IPS-11a (cell line): ENCODE data around the gene RAB11FIP4.
"Not testable (repeated sequence)": the region's sequence is repeated elsewhere in the genome, so short reads cannot be mapped to it uniquely, and the experiment has no call there.

Experiments used
- H3K4me3 ChIP-seq: one replicate; pipeline ENCODE4 v1.5.1; 2013; ENCODE audit warnings: low read depth, low read length, control low read depth

RAB11FIP4 gene, protein sequence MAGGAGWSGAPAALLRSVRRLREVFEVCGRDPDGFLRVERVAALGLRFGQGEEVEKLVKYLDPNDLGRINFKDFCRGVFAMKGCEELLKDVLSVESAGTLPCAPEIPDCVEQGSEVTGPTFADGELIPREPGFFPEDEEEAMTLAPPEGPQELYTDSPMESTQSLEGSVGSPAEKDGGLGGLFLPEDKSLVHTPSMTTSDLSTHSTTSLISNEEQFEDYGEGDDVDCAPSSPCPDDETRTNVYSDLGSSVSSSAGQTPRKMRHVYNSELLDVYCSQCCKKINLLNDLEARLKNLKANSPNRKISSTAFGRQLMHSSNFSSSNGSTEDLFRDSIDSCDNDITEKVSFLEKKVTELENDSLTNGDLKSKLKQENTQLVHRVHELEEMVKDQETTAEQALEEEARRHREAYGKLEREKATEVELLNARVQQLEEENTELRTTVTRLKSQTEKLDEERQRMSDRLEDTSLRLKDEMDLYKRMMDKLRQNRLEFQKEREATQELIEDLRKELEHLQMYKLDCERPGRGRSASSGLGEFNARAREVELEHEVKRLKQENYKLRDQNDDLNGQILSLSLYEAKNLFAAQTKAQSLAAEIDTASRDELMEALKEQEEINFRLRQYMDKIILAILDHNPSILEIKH

DNA sequence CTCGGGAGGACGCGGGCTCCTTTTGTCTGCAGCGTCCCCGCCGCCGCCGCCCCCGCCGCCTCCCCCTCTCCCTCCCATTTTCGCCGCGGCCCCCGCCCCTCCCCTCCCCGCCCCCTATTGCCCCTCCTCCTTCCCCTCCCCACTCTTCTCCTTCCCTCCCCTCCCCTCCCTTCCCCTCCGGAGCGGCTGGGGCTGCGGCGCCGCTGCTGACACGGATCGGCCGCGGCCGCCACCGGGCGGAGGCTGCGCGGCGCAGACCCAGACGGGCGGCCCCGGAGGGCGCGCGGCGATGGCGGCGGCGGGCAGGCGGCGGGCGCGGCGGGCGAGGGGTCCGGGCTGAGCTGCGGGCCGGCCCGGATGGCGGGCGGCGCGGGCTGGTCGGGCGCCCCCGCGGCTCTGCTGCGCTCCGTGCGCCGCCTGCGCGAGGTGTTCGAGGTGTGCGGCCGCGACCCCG is at the start of gene RAB11FIP4:
Gene RAB11FIP4 (plus strand): TSS at position 180 of the 454 bp plus-strand sequence. CDS start 178 bp downstream, at position 358.
- H3K4me3 ChIP-seq = peak within 1 kb of the TSS; percentile 45

DNA sequence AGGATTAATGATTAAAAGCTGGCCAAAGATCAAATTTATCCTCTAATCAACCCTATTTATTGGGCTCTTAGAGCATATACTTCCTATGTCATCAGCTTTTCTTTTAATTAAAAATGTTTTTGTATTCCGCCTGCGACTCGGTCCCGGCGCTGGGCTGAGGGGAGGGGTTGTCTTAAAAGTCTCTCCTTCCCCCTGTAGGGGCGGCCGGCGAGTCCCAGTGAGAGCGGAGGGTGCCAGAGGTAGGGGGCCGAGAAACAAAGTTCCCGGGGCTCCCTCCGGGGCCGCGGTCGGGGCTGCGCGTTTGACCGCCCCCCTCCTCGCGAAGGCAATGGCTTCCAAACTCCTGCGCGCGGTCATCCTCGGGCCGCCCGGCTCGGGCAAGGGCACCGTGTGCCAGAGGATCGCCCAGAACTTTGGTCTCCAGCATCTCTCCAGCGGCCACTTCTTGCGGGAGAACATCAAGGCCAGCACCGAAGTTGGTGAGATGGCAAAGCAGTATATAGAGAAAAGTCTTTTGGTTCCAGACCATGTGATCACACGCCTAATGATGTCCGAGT is 46.2 kb upstream of the RAB11FIP4 start:
- H3K4me3 ChIP-seq = not testable (repeated sequence)

DNA sequence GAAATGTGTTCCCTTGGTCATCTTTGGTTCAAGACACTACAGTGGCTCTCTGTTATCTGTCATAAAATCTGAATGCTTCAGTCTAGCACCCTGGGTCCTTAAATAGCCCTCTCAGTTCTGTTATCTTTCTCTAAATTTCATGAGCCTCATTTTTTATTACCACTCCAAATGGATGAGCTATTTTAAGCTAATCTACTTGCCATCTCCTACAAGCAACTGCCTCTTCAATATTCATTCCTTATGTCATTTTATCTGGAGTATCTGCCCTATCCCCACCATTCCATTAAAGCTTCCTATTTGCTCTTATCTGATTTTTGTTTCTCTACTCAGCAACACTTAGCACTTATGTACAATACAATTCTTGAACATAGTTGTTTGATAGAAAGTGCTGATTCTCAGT is 42.0 kb upstream of the RAB11FIP4 start:
- H3K4me3 ChIP-seq = no peak overlapping the region

DNA sequence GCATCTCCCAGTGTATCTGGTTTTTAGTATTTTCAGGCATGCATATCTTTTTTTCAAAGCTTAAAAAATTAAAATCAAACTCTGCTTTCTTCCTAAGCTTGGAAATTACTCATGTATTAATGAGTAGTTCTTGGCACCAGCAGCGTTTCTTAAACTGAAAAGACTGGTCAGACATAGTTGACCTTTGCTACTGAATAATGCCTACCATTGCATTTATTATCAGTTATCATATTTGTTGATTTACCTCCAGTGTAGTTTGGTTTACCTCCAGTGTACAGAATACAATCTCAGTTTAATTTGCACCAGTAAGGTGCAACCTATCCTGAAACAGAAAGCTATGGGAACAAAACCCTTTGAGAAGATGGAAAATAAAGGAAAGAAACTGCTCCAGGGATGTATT is 35.5 kb upstream of the RAB11FIP4 start:
- no peak overlapping the region for H3K4me3 ChIP-seq

DNA sequence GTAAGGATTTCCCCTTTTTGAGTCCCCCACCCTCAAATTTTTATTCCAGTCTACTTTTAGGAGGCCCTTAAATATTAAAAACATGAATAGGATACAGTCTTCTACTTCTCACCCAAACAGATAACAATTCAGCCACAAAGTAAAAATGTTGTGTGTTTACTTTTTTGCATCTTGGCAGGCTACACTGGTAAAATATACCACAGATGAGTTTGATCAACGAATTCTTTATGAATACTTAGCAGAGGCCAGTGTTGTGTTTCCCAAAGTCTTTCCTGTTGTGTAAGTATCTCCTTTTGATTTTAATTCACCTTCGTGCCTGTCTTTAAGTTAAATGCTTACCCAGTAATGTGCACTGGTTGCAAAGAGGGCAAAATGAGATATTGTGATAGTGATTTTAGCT is 34.4 kb upstream of the RAB11FIP4 start:
- H3K4me3 ChIP-seq = no peak overlapping the region

DNA sequence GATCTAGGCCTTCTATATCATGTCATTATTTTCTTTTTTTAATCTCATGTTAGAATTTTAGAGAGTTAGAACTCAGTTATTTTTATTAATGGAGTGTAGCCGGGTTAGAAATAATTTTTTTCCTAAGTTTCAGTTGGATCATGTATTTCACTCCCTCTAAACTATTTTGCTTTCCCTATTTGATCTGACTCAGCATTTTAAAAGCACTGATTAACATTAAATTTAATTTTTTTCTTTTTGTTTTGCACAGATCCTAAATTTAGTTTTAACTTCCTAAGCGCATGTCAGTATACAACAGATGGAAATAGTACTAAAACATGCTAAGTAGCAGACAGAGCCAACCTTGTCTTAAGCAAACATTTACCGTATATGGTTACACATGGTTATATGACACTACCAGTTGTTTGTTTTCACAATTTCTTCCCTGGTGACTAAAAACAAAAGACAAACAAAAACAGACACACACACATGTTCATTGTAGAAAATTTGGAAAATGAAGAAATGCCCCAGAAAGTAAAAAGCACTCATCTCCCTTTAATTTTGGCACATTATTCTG is 33.6 kb upstream of the RAB11FIP4 start:
- H3K4me3 ChIP-seq = no peak overlapping the region

DNA sequence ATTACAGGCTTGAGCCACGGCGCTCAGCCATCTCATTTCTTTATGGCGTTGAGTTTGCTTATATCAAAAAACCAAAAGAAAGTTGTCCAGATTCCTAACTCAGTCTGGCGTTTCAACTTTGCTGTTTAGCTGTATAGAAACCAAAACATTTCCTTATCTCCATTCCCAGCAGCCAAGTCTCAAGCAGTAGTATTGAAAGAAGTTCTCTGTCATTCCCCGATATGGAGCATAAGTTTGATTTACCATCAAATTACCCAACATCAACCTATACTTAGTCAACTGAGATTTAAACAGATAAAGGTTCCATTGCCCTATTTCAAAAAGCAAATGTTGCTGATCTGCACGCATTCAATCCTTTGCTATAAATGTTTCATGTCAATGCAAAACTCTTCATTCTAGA is 27.5 kb upstream of the RAB11FIP4 start:
- no peak overlapping the region for H3K4me3 ChIP-seq

DNA sequence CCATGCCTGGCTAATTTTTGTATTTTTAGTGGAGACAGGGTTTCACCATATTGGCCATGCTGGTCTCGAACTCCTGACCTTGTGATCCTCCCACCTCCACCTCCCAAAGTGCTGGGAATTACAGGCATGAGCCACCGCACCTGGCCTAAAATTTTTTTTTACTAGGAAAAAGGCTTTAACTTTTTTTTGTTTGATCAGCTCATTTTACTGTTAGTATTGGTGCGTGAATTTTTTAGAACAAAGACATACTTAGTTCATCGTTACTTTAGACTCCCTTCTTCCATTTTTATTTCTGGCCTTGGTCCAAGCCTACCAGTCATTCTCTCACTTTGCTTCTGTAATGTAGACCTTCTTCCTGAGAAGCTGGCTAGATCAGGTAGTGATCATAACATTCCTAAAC is 25.4 kb upstream of the RAB11FIP4 start:
- H3K4me3 ChIP-seq = no peak overlapping the region

DNA sequence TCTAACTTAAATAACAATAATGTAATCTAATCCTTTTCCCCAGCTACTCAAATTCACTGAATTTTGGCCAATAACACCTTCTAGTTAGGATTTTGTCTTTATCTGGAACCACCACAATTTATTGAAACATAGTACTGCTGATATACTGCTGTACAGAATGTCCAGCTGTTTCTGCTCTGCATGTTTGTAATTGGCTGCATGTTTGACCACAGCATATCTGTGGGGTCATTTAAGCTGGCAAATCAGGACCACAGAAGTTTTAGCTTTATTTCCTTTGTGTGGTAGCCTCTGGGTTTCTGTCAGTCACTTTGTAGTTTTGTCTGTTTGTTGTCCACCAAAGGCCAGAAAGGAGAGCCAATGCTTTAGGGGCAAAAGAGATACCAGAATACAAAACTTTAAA is 22.2 kb upstream of the RAB11FIP4 start:
- no peak overlapping the region for H3K4me3 ChIP-seq

DNA sequence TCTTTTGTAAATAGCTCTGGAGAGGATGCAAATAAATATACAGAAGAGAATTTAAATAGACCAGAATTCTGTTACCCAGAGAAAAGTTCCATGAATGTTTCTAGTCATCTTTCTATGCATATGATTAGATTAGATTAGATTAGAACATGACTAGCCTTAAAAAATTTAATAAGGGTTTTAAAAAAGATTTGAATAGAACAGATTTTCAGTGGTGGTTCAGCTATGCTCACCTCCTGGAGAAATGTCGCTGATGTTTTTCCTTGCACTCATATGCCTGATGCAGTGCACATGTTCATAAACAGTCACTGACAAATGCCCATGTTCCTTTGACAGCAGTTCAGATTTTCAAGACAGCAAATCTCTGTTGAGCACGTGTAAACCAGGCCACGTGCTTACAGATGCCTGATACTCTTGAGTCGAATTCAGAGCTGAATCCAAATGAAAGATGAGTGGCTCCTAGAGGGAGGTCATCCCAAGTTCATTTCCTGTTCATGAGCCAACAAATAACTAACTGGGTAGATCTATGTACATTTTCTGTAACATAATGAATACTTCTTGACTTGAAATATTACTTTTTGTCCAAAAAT is 19.9 kb upstream of the RAB11FIP4 start:
- H3K4me3 ChIP-seq = no peak overlapping the region

DNA sequence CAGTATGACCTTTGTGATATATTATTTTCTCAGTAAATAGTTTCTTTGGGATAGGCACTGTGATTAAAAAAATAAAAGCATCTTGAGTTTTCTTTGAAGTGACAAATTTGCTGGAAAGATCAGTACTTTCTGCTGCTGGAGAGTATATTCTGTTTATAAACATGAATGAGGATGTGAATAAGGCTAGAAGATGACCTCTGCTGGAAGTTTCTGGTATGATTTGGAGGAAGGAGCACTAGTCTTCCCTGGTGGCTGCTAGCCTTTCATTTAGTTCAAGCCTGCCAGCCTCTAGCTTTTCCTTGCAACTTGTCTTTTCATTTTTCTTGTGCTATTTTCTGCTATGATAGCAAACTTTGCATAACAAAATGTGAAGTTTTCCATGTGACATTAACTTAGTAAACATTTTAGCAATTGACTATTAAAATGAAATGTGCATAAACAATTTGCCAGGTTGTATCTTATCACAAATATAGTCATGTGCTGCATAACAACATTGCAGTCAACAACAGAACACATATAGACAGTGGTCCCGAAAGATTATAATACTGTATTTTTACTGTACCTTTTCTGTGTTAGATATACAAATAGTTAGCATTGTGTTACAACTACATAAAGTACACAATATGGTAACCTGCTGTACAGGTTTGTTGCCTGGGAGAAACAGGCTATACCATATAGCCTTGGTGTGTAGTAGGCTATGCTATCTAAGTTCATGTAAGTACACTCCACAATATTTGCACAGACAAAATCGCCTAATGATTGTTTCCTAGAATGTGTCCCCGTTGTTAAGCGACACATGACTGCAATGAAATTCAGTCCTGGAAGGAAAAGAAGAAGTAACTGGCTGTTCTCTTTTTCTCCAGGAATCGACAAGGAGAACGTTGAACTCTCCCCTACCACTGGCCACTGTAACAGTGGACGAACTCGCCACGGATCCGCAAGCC is 18.1 kb upstream of the RAB11FIP4 start:
- no peak overlapping the region for H3K4me3 ChIP-seq

DNA sequence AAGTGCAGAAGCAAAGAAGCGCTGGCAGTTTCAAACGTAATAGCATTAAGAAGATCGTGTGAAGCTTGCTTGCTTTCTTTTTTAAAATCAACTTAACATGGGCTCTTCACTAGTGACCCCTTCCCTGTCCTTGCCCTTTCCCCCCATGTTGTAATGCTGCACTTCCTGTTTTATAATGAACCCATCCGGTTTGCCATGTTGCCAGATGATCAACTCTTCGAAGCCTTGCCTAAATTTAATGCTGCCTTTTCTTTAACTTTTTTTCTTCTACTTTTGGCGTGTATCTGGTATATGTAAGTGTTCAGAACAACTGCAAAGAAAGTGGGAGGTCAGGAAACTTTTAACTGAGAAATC is 17.4 kb upstream of the RAB11FIP4 start:
- H3K4me3 ChIP-seq = no peak overlapping the region

DNA sequence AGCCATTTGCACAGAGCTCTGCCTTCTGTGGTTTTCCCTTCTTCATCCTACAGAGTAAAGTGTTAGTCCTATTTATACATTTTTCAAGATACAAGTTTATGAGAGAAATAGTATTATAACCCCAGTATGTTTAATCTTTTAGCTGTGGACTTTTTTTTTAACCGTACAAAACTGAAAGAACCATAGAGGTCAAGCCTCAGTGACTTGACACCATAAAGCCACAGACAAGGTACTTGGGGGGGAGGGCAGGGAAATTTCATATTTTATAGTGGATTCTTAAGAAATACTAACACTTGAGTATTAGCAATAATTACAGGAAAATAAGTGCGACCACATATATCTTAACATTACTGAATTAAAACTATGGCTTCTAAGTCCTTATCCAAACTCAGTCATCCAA is 17.0 kb upstream of the RAB11FIP4 start:
- H3K4me3 ChIP-seq = no peak overlapping the region

DNA sequence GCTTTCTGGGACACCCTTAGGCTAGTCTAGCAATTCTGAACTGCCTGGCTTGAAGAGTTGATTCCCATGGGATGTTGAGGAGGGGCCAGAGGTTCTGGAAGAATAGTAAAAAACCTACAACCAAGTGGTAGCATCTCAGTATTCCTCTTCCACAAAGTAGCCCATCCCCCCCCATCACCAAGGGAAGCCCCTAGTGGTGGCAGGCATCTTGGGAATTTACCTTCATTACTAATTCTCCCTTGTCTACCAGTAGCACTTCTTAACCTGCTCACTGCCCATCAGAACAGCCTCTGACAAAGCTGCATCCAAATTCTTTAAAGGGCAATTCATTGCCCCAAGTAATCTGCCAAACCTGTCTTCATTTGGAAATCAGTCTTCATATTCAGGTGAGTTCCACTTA is 12.8 kb upstream of the RAB11FIP4 start:
- no peak overlapping the region for H3K4me3 ChIP-seq

DNA sequence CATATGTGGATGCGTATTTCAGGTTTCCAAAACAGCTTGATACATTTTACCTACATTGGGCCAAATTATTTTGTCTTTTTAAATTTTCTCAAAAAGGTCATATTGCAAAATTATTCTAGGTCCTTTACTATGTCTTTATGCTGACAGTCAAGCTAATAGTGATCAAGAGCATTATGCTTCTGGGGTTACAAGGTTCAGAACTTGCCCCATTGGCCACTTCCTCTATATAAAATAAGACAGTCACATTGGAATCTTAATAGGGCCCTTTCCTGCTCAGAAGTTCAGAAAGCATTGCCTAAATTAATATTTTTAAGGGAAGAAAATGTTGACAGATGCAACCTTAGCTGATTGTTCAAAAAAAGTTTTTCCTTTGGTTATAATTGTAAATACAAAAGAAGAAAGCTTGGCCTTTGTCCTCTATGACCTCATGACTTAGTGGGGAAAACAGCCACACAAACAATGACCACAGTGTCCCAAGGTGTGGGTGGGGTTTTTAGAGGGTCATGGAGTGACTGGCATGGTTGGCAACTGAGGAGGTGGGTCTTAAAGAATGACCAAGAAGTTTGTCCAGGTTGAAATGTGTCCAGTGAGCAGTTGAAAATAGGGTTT is 11.8 kb upstream of the RAB11FIP4 start:
- no peak overlapping the region for H3K4me3 ChIP-seq

DNA sequence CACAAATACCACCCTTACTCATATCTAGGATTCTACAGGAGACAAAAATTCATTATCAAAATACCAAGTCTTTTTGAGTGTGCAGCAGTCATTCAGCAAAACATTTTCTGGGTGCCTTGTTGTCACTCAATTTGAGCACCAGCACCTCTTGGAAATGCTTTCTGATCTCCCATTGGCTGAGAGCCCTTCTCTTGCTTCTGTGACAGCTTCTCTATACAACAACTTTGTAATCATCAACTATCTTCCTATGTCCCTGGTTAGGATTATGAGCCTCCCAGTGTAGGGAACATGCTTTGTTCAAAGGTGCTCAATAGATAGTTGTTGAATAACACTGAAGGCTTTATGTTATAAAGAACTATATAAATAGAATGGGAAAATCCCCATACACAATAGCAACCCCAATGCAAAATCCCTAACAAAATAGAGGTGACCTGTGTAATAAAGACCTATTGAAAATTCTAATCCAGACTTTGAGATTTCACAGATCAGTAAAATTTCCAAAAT is 10.3 kb upstream of the RAB11FIP4 start:
- no peak overlapping the region for H3K4me3 ChIP-seq

DNA sequence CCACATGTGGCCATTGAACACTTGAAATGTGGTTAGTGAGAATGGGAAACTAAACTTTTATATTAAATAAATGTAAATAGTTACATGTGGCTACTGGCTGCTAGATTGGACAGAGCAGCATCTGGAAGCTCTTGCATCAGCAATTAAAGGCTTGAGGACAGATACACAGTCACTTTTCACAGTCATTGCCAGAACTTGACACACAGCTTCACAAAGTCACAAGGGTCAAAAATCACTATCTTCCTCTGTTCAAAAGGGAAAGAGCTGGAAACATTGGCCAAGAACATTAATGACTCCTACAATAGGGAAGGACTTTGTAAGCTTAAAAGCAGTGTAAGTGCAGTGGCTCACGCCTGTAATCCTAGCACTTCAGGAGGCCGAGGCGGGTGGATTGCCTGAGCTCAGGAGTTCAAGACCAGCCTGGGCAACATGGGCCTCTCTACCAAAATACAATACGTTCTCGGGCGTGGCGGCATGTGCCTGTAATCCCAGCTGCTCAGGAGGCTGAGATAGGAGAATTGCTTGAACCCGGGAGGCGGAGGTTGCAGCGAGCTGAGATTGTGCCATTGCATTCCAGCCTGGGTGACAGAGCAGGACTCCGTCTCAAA is 8.7 kb upstream of the RAB11FIP4 start:
- H3K4me3 ChIP-seq = not testable (repeated sequence)

DNA sequence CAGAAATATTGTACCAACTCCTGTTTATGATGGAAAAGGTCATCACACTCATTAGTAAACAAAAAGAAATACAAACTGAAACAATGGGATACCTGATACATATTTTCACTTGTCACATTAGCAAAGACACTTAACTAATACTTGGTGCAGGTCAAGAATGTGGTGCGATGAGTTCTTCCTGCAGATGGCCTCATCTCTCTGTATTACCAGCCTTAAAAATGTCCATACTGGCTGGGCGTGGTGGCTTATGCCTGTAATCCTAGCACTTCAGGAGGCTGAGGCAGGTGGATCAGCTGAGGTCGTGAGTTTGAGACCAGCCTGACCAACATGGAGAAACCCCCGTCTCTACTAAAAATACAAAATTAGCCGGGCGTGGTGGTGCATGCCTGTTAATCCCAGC is 8.0 kb upstream of the RAB11FIP4 start:
- not testable (repeated sequence) for H3K4me3 ChIP-seq
